HG03135 (cell line): Measurements from ENCODE around the gene CALML3.

ENCODE experiments used
- ATAC-seq: cut with Tn5 transposase; IDR thresholded peaks from one replicate; pipeline ENCODE4 v1.9.1; 2021; ENCODE audit warnings: mild to moderate bottlenecking, moderate library complexity; ENCODE audit not compliant: unreplicated experiment

The CALML3 gene

GRCh38 chr10:5565671-5566581 lies 41.2 kb downstream of the CALML3 start:
- ATAC-seq: no peak

- no peak for ATAC-seq
Observed at GRCh38 chr10:5566614-5567013, 41.9 kb downstream of the CALML3 start.

GRCh38 chr10:5567477-5567876 lies 42.7 kb downstream of the CALML3 start:
- ATAC-seq: no peak

- ATAC-seq: no peak
Observed at GRCh38 chr10:5568984-5569383, 44.2 kb downstream of the CALML3 start.

GRCh38 chr10:5569568-5569967 lies 44.8 kb downstream of the CALML3 start:
- ATAC-seq: no peak

DNA sequence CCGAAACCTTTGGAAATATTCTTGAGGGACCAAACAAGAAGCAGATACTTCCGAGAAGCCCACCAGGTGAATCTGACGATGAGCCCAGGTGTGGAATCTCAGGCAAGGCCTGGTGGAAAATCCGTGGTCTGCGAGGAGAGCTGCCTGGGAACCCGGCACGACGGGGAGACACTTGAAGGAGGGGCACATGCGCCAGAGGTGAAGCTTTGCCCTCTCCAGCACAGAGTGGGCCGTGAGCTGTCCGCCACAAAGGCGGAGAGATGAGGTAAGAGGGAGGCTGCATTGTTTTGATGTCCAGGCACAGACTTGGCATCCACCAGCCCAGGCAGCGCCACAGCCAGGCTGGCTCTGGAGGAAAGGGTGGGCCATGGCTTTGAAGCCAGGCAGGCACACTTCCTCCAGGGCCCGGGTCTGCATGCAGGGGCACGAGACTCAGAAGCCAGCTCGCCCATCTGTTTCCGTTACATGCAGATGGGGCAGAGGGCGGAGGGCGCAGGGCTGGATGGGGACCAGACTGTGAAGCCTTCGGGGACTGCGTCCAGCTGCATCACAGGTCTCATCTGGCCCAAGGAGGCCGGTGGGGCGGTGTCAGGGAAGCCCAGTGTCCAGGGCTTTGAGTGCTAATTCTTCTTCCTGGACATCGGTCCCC lies 45.4 kb downstream of the CALML3 start:
- no peak for ATAC-seq

GRCh38 chr10:5570979-5571810 lies 46.4 kb downstream of the CALML3 start:
- no peak for ATAC-seq

GRCh38 chr10:5571826-5572225 lies 47.1 kb downstream of the CALML3 start:
- ATAC-seq: no peak

DNA sequence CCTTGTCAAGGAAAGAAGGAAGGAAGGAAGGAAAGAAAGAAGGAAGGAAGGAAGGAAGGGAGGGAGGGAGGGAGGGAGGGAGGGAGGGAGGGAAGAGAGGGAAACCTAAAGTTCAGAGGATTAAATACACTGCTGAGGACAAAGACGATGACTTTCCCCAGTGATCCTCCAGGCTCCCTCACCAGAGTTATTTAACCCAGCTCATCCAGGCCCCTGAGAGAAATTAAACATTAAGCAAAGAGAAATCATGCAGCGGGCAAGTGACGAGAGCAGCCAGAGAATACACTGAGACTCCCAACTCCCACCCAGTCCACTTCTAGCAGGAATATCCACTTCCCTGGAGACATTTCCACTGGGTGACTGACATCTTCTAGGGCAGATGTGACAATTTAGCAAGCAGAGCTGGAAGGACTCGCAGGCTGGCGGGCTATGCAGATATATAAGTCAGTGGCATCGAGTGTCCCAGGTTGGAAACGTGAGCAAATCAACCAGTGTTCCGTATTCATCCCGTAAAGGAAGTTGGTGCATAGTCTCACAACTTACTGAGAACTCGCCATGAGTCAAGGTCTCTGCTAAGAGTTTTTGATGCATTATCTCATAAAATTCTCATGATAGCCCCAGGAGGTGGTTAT lies 48.7 kb downstream of the CALML3 start:
- ATAC-seq: no peak

DNA sequence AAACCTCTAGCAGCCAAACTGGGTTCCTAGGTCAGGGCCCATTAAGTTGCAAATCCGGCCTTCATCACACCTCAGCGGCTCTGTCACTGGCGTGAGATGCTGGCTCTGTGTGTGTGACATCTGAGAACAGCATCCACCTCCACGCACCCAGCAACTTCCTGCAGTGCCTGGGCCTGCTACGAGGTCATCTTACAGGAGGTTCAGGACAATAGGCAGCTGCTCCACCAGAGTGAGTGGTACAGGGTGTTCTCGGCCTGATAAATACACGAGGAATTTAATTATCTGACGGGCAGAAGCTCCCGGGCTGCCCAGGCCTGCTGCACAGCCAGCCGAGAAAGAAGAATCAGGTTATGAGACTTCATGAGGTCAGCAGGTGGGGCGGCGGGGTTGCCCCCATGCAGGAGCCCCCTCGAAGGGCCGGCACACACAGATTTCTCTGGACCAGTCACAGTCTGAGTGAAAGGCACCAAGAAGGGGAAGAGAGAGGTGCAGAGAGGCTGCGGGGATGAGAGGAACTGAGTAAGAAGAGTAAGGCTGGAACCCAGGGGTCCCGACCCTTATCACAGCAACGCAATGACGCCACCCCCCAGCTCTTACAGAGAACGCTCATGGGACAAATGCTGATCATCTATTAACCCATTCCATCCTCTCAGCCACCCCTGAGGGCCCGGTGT lies 49.3 kb downstream of the CALML3 start:
- ATAC-seq: no peak

- no peak for ATAC-seq
Observed at GRCh38 chr10:5574642-5575131, 49.9 kb downstream of the CALML3 start.

DNA sequence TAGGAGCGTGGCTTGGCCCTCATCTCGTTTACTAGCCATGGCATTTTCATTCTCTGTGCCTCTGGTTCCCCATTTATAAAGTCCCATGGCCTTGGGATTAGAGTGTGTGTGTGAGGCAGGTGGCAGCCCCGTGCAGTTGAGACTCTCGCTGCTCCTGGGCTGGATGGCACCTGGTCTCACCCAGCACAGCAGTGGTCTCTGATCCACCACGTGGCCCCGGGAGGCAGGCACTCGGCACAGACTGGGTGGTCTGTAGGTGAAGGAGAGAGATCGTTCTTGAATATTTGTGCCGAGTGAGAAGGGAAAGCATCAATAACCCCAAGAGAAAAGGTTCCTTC lies 50.4 kb downstream of the CALML3 start:
- no peak for ATAC-seq

GRCh38 chr10:5575482-5576153 lies 50.9 kb downstream of the CALML3 start:
- no peak for ATAC-seq

GRCh38 chr10:5576154-5576748 lies 51.5 kb downstream of the CALML3 start:
- ATAC-seq: no peak
